DOHH2 (cell line): ENCODE results near the gene EIF6.

ENCODE experiments used
- H3F3A ChIP-seq: fragments of 200-600 bp; sonication (generic), shearing (Covaris generic); 2 replicates; pipeline ENCODE4 v1.6.0; 2016; ENCODE audit warnings: antibody characterized with exemption, mild to moderate bottlenecking; ENCODE audit not compliant: control insufficient read depth, insufficient read depth
- H3K27ac ChIP-seq: fragments of 200-600 bp; sonication (generic); 2 replicates; pipeline ENCODE4 v1.5.1; 2014; ENCODE audit warnings: low read depth, mild to moderate bottlenecking, low read length, moderate library complexity
- H3K27me3 ChIP-seq: fragments of 200-600 bp; sonication (generic); 2 replicates; pipeline ENCODE4 v1.6.1; 2014; ENCODE audit warnings: mild to moderate bottlenecking, low read length, mixed read lengths; ENCODE audit not compliant: control insufficient read depth
- H3K36me3 ChIP-seq: fragments of 200-600 bp; sonication (generic); 2 replicates; pipeline ENCODE4 v1.6.1; 2014; ENCODE audit warnings: mild to moderate bottlenecking, low read length, moderate library complexity, mixed read lengths; ENCODE audit not compliant: control insufficient read depth
- H3K4me1 ChIP-seq: fragments of 200-600 bp; sonication (generic); 2 replicates; pipeline ENCODE4 v1.6.1; 2014; ENCODE audit warnings: mild to moderate bottlenecking, low read length, mixed read lengths; ENCODE audit not compliant: control insufficient read depth
- H3K4me2 ChIP-seq: fragments of 200-600 bp; sonication (generic); 2 replicates; pipeline ENCODE4 v1.6.0; 2014; ENCODE audit warnings: mild to moderate bottlenecking, low read length, moderate library complexity
- H3K4me3 ChIP-seq: fragments of 200-600 bp; sonication (generic); 2 replicates; pipeline ENCODE4 v1.5.1; 2014; ENCODE audit warnings: mild to moderate bottlenecking, low read length, mixed read lengths
- H3K79me2 ChIP-seq: fragments of 200-600 bp; sonication (generic); 2 replicates; pipeline ENCODE4 v1.6.1; 2014; ENCODE audit warnings: mild to moderate bottlenecking, low read length, mixed read lengths; ENCODE audit not compliant: control insufficient read depth
- H3K9me2 ChIP-seq: fragments of 200-600 bp; sonication (generic); replicated peaks from 2 replicates; pipeline ENCODE4 v1.6.1; 2014; ENCODE audit warnings: mild to moderate bottlenecking, low read length, mixed read lengths; ENCODE audit not compliant: control insufficient read depth
- H3K9me3 ChIP-seq: fragments of 200-600 bp; sonication (generic); 2 replicates; pipeline ENCODE4 v1.6.1; 2014; ENCODE audit warnings: antibody characterized with exemption, low read length, mixed read lengths; ENCODE audit not compliant: control insufficient read depth, insufficient read depth
- H4K20me1 ChIP-seq: fragments of 200-600 bp; sonication (generic); 2 replicates; pipeline ENCODE4 v1.6.0; 2014; ENCODE audit warnings: low read depth, mild to moderate bottlenecking, antibody characterized with exemption, low read length, moderate library complexity; ENCODE audit not compliant: control insufficient read depth, insufficient read depth
- EZH2phosphoT487 ChIP-seq: fragments of 200-600 bp; sonication (generic); IDR thresholded peaks from 2 replicates; pipeline ENCODE4 v1.6.1; 2017; ENCODE audit warnings: borderline replicate concordance, mild to moderate bottlenecking, antibody characterized with exemption, low read length, moderate library complexity, mixed read lengths
- TF ChIP-seq, protein P1 (sequence below): fragments of 200-600 bp; sonication (generic); IDR thresholded peaks from one replicate; pipeline ENCODE4 v1.5.1; 2014; ENCODE audit warnings: antibody characterized with exemption, mild to moderate bottlenecking, low read depth, low read length; ENCODE audit not compliant: poor library complexity, severe bottlenecking

EIF6 gene

GRCh38 chr20:35246723-35247122, 37.8 kb downstream of the EIF6 start:
- H3K9me3 ChIP-seq: no peaks in the 10 kb centered on the region
- no peak overlapping the region for H3K4me3 ChIP-seq
- no peak overlapping the region for H3K4me2 ChIP-seq
- H3K27me3 ChIP-seq: no peaks in the 10 kb centered on the region
- H3K9me2 ChIP-seq: no peaks in the 10 kb centered on the region
- H3K27ac ChIP-seq: no peak overlapping the region
- TF ChIP-seq, protein P1, sequence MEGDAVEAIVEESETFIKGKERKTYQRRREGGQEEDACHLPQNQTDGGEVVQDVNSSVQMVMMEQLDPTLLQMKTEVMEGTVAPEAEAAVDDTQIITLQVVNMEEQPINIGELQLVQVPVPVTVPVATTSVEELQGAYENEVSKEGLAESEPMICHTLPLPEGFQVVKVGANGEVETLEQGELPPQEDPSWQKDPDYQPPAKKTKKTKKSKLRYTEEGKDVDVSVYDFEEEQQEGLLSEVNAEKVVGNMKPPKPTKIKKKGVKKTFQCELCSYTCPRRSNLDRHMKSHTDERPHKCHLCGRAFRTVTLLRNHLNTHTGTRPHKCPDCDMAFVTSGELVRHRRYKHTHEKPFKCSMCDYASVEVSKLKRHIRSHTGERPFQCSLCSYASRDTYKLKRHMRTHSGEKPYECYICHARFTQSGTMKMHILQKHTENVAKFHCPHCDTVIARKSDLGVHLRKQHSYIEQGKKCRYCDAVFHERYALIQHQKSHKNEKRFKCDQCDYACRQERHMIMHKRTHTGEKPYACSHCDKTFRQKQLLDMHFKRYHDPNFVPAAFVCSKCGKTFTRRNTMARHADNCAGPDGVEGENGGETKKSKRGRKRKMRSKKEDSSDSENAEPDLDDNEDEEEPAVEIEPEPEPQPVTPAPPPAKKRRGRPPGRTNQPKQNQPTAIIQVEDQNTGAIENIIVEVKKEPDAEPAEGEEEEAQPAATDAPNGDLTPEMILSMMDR: no peak
- no peak for TF ChIP-seq EZH2phosphoT487
- H4K20me1 ChIP-seq: no peaks in the 10 kb centered on the region
- no peaks in the 10 kb centered on the region for H3K79me2 ChIP-seq
- no peaks in the 10 kb centered on the region for H3K36me3 ChIP-seq
- H3F3A ChIP-seq: no peaks in the 10 kb centered on the region
- H3K4me1 ChIP-seq: no peaks in the 10 kb centered on the region

GRCh38 chr20:35243986-35244385, 40.6 kb downstream of the EIF6 start:
- Histone ChIP-seq H4K20me1 (no peaks in the 10 kb centered on the region), H3K27me3 (peaks cover 12% of the 10 kb centered on the region), H3K79me2 (no peaks in the 10 kb centered on the region), H3K36me3 (no peaks in the 10 kb centered on the region), H3F3A (no peaks in the 10 kb centered on the region), H3K9me2 (no peaks in the 10 kb centered on the region), H3K4me2 (no peak overlapping the region), H3K9me3 (no peaks in the 10 kb centered on the region), H3K27ac (no peak overlapping the region), H3K4me3 (no peak overlapping the region), H3K4me1 (no peaks in the 10 kb centered on the region)
- TF ChIP-seq, protein P1: no peak
- TF ChIP-seq EZH2phosphoT487: no peak

DNA sequence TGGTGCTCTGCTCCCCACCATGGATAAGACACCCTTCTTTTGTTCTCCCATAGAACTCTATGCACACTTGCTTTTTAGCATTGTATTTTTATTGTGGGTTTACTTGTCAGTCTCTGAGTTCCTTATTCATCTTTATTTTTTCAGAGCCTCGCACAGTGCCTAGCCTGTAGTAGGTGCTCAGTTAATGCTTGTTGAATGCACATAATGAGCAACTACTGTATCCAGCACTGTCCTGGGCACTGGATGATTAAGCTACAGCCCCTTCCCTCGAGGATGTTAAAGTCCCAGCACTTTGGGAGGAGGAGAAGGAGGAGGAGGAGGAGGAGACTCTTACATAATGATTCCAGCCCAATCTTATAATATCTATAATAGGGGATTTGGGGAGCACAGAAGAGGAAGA, 41.3 kb downstream of the EIF6 start:
- H3K4me1 ChIP-seq: no peaks in the 10 kb centered on the region
- peaks cover 12% of the 10 kb centered on the region for H3K27me3 ChIP-seq
- H3K79me2 ChIP-seq: no peaks in the 10 kb centered on the region
- no peak overlapping the region for H3K4me2 ChIP-seq
- H3K9me3 ChIP-seq: no peaks in the 10 kb centered on the region
- no peaks in the 10 kb centered on the region for H3K36me3 ChIP-seq
- H3K9me2 ChIP-seq: no peaks in the 10 kb centered on the region
- no peaks in the 10 kb centered on the region for H4K20me1 ChIP-seq
- H3K27ac ChIP-seq: no peak overlapping the region
- no peak for TF ChIP-seq EZH2phosphoT487
- TF ChIP-seq, protein P1: no peak
- no peaks in the 10 kb centered on the region for H3F3A ChIP-seq
- H3K4me3 ChIP-seq: no peak overlapping the region

DNA sequence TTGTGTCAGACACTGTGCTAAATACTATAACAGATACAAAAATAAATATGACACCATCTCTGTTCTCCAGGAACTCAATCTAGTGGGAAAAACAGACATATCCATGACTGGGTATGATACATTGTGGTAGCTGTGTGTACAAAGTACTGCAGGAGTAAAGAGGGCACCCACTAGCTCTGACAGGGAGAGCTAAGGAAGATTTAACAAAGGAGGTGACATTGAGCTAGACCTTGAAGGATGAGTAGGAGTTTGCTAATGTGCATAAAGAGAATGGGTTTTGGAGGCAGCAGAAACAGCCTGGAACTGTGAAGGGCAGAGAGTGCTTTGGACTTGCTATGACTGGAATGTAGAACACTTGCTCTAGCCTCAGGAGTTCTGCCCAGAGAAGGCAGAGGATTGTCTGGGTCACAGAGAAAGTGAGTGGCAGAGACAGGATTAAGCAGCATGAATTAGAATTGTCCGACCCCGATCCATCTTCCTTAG, 43.7 kb downstream of the EIF6 start:
- no peak overlapping the region for H3K27ac ChIP-seq
- H3F3A ChIP-seq: no peaks in the 10 kb centered on the region
- no peak overlapping the region for H3K4me2 ChIP-seq
- no peak overlapping the region for H3K4me3 ChIP-seq
- no peaks in the 10 kb centered on the region for H3K36me3 ChIP-seq
- H4K20me1 ChIP-seq: no peaks in the 10 kb centered on the region
- no peaks in the 10 kb centered on the region for H3K9me2 ChIP-seq
- H3K9me3 ChIP-seq: no peaks in the 10 kb centered on the region
- no peak for TF ChIP-seq EZH2phosphoT487
- TF ChIP-seq, protein P1: no peak
- H3K27me3 ChIP-seq: peaks cover 19% of the 10 kb centered on the region
- H3K79me2 ChIP-seq: no peaks in the 10 kb centered on the region
- H3K4me1 ChIP-seq: no peaks in the 10 kb centered on the region
